ENCODE data around the gene VAMP2. TPM values are rescaled to one million over a fixed set of nuclear protein-coding genes. Genes with fewer than 3 reads are reported as not detected.

Gene VAMP2
- total and polyA plus RNA-seq, 9 of the 15 experiments (the other 6 are each of a cell fraction or from before 2014, with no cell fraction given) = 2.3 to 31.8 (median 6.0) TPM

DNA sequence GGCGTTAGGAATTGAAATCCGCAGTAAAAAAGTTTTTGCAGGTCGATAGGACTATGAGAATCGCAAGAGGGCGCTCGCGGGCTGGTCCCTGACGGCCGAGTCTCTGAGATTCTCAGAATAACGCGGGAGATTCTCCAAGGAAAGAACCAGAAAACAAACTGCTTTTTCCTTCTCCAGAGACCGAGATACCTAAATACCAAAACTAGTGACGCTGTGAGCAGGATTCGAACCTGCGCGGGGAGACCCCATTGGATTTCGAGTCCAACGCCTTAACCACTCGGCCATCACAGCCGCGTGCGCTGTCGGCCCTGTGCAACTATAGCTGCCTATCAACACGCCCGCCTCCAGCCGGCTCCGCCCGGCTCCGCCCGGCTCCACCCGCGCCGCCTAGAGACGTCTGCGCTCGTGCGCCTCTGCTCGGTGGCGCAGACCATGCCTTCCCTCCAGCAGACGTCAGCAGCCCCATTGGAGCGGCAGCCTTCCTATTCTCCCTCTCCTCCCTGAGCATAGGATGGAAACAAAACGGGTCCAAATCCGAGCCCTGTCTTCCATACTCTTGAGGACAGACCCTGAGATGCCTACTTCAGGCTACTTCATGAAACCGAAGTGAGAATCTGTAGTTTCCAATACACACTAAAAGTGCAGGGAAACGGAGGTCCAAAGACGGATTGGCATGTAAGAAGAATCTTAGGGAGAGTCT is 23.9 kb downstream of the VAMP2 start (continued):
- TF ChIP-seq, protein P1, sequence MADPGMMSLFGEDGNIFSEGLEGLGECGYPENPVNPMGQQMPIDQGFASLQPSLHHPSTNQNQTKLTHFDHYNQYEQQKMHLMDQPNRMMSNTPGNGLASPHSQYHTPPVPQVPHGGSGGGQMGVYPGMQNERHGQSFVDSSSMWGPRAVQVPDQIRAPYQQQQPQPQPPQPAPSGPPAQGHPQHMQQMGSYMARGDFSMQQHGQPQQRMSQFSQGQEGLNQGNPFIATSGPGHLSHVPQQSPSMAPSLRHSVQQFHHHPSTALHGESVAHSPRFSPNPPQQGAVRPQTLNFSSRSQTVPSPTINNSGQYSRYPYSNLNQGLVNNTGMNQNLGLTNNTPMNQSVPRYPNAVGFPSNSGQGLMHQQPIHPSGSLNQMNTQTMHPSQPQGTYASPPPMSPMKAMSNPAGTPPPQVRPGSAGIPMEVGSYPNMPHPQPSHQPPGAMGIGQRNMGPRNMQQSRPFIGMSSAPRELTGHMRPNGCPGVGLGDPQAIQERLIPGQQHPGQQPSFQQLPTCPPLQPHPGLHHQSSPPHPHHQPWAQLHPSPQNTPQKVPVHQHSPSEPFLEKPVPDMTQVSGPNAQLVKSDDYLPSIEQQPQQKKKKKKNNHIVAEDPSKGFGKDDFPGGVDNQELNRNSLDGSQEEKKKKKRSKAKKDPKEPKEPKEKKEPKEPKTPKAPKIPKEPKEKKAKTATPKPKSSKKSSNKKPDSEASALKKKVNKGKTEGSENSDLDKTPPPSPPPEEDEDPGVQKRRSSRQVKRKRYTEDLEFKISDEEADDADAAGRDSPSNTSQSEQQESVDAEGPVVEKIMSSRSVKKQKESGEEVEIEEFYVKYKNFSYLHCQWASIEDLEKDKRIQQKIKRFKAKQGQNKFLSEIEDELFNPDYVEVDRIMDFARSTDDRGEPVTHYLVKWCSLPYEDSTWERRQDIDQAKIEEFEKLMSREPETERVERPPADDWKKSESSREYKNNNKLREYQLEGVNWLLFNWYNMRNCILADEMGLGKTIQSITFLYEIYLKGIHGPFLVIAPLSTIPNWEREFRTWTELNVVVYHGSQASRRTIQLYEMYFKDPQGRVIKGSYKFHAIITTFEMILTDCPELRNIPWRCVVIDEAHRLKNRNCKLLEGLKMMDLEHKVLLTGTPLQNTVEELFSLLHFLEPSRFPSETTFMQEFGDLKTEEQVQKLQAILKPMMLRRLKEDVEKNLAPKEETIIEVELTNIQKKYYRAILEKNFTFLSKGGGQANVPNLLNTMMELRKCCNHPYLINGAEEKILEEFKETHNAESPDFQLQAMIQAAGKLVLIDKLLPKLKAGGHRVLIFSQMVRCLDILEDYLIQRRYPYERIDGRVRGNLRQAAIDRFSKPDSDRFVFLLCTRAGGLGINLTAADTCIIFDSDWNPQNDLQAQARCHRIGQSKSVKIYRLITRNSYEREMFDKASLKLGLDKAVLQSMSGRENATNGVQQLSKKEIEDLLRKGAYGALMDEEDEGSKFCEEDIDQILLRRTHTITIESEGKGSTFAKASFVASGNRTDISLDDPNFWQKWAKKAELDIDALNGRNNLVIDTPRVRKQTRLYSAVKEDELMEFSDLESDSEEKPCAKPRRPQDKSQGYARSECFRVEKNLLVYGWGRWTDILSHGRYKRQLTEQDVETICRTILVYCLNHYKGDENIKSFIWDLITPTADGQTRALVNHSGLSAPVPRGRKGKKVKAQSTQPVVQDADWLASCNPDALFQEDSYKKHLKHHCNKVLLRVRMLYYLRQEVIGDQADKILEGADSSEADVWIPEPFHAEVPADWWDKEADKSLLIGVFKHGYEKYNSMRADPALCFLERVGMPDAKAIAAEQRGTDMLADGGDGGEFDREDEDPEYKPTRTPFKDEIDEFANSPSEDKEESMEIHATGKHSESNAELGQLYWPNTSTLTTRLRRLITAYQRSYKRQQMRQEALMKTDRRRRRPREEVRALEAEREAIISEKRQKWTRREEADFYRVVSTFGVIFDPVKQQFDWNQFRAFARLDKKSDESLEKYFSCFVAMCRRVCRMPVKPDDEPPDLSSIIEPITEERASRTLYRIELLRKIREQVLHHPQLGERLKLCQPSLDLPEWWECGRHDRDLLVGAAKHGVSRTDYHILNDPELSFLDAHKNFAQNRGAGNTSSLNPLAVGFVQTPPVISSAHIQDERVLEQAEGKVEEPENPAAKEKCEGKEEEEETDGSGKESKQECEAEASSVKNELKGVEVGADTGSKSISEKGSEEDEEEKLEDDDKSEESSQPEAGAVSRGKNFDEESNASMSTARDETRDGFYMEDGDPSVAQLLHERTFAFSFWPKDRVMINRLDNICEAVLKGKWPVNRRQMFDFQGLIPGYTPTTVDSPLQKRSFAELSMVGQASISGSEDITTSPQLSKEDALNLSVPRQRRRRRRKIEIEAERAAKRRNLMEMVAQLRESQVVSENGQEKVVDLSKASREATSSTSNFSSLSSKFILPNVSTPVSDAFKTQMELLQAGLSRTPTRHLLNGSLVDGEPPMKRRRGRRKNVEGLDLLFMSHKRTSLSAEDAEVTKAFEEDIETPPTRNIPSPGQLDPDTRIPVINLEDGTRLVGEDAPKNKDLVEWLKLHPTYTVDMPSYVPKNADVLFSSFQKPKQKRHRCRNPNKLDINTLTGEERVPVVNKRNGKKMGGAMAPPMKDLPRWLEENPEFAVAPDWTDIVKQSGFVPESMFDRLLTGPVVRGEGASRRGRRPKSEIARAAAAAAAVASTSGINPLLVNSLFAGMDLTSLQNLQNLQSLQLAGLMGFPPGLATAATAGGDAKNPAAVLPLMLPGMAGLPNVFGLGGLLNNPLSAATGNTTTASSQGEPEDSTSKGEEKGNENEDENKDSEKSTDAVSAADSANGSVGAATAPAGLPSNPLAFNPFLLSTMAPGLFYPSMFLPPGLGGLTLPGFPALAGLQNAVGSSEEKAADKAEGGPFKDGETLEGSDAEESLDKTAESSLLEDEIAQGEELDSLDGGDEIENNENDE (IDR thresholded peaks at IDR 0.05; ENCODE audit: low read depth, low read length) = no peak
- peak in 1 of 2 experiments; percentile 54; a peak in 1 of 4 replicates for TF ChIP-seq TRIM24 (IDR thresholded peaks at IDR 0.05)
- TF ChIP-seq MBD2 (IDR thresholded peaks at IDR 0.05; ENCODE audit: borderline replicate concordance, low read depth) = peak; percentile 33; the same call in 1 of the 2 replicates
- TF ChIP-seq XRCC5 (IDR thresholded peaks at IDR 0.05; ENCODE audit: low read depth, low read length) = peak; percentile 46; the same call in 1 of the 2 replicates
- no peak for TF ChIP-seq ZC3H11A (IDR thresholded peaks at IDR 0.05; ENCODE audit: low read depth, low read length)
- TF ChIP-seq KAT2B (IDR thresholded peaks at IDR 0.05; ENCODE audit: low read depth, low read length) = peak; percentile 59
- no peak for TF ChIP-seq TAF7 (tag; IDR thresholded peaks at IDR 0.05)
- TF ChIP-seq TSC22D4 (tag; IDR thresholded peaks at IDR 0.05) = no peak
- TF ChIP-seq, protein P2, sequence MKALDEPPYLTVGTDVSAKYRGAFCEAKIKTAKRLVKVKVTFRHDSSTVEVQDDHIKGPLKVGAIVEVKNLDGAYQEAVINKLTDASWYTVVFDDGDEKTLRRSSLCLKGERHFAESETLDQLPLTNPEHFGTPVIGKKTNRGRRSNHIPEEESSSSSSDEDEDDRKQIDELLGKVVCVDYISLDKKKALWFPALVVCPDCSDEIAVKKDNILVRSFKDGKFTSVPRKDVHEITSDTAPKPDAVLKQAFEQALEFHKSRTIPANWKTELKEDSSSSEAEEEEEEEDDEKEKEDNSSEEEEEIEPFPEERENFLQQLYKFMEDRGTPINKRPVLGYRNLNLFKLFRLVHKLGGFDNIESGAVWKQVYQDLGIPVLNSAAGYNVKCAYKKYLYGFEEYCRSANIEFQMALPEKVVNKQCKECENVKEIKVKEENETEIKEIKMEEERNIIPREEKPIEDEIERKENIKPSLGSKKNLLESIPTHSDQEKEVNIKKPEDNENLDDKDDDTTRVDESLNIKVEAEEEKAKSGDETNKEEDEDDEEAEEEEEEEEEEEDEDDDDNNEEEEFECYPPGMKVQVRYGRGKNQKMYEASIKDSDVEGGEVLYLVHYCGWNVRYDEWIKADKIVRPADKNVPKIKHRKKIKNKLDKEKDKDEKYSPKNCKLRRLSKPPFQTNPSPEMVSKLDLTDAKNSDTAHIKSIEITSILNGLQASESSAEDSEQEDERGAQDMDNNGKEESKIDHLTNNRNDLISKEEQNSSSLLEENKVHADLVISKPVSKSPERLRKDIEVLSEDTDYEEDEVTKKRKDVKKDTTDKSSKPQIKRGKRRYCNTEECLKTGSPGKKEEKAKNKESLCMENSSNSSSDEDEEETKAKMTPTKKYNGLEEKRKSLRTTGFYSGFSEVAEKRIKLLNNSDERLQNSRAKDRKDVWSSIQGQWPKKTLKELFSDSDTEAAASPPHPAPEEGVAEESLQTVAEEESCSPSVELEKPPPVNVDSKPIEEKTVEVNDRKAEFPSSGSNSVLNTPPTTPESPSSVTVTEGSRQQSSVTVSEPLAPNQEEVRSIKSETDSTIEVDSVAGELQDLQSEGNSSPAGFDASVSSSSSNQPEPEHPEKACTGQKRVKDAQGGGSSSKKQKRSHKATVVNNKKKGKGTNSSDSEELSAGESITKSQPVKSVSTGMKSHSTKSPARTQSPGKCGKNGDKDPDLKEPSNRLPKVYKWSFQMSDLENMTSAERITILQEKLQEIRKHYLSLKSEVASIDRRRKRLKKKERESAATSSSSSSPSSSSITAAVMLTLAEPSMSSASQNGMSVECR (CRISPR knock-in tag; IDR thresholded peaks at IDR 0.05) = peak; percentile 57
- no peak for TF ChIP-seq CBFA2T2 (conservative IDR thresholded peaks at IDR 0.05)
